ENCODE results near the gene AAK1. TPM values are rescaled to one million over a fixed set of nuclear protein-coding genes. Genes with fewer than 3 reads are reported as not detected.

Gene AAK1
- total RNA-seq, 1 donor from 2014 or later = 108 TPM

- no peaks in the 10 kb centered on the region for H3K27me3 Mint-ChIP-seq (ENCODE audit: low read depth, unreplicated experiment)
- no peak for DNase-seq (ENCODE audit: low read depth)
- H4K20me1 ChIP-seq (ENCODE audit: insufficient read depth, low read length) = no peaks in the 10 kb centered on the region
- H3K27me3 ChIP-seq (ENCODE audit: insufficient read depth, low read length) = no peaks in the 10 kb centered on the region
- no peaks in the 10 kb centered on the region for H3K9me3 Mint-ChIP-seq (ENCODE audit: unreplicated experiment)
- H3K4me2 ChIP-seq (ENCODE audit: low read length) = no peak overlapping the region
- H3K79me2 ChIP-seq (ENCODE audit: insufficient read depth, low read length) = peaks cover 26% of the 10 kb centered on the region
- no peak overlapping the region for H3K9ac ChIP-seq (ENCODE audit: low read length)
- peaks cover 2% of the 10 kb centered on the region for H3K36me3 Mint-ChIP-seq (ENCODE audit: low read depth, unreplicated experiment)
- H3K27ac ChIP-seq (ENCODE audit: low read depth, low read length) = no peak overlapping the region
- H3K4me1 Mint-ChIP-seq (ENCODE audit: low read depth, unreplicated experiment) = peaks cover 20% of the 10 kb centered on the region
- peaks cover 8% of the 10 kb centered on the region for H3K4me1 ChIP-seq (ENCODE audit: insufficient read depth, low read length)
- FAIRE-seq = no peak
- H3K27ac Mint-ChIP-seq (ENCODE audit: unreplicated experiment) = no peak overlapping the region
- H3K4me3 ChIP-seq (ENCODE audit: insufficient read depth, low read depth, low read length) = no peak overlapping the region
- no peak overlapping the region for H3K4me3 Mint-ChIP-seq (ENCODE audit: unreplicated experiment)
- no peaks in the 10 kb centered on the region for H3K9me3 ChIP-seq (ENCODE audit: insufficient read depth, low read depth, low read length)
- TF ChIP-seq EZH2 (IDR thresholded peaks at IDR 0.05; ENCODE audit: insufficient read depth, low read length) (no peak), CTCF (IDR thresholded peaks at IDR 0.05; ENCODE audit: insufficient read depth, low read depth, low read length) (no peak)
- H2AFZ ChIP-seq (ENCODE audit: low read depth, low read length) = no peak overlapping the region
- H3K36me3 ChIP-seq (ENCODE audit: insufficient read depth, low read length) = peaks cover 4% of the 10 kb centered on the region
These were observed 208.8 kb downstream of the AAK1 start for GRCh38 chr2:69434753-69435152.

GRCh38 chr2:69429491-69430183 lies 213.9 kb downstream of the AAK1 start:
- Histone ChIP-seq H3K36me3 (ENCODE audit: insufficient read depth, low read length) (peaks cover 16% of the 10 kb centered on the region), H3K79me2 (ENCODE audit: insufficient read depth, low read length) (peaks cover 3% of the 10 kb centered on the region), H3K4me3 (ENCODE audit: insufficient read depth, low read depth, low read length) (no peak overlapping the region), H2AFZ (ENCODE audit: low read depth, low read length) (no peak overlapping the region), H4K20me1 (ENCODE audit: insufficient read depth, low read length) (no peaks in the 10 kb centered on the region), H3K9me3 (ENCODE audit: insufficient read depth, low read depth, low read length) (no peaks in the 10 kb centered on the region), H3K4me1 (ENCODE audit: insufficient read depth, low read length) (no peaks in the 10 kb centered on the region), H3K27ac (ENCODE audit: low read depth, low read length) (no peak overlapping the region), H3K27me3 (ENCODE audit: insufficient read depth, low read length) (no peaks in the 10 kb centered on the region), H3K9ac (ENCODE audit: low read length) (no peak overlapping the region), H3K4me2 (ENCODE audit: low read length) (no peak overlapping the region)
- TF ChIP-seq EZH2 (IDR thresholded peaks at IDR 0.05; ENCODE audit: insufficient read depth, low read length) (no peak), CTCF (IDR thresholded peaks at IDR 0.05; ENCODE audit: insufficient read depth, low read depth, low read length) (no peak)
- H3K4me3 Mint-ChIP-seq (ENCODE audit: unreplicated experiment) = no peak overlapping the region
- no peaks in the 10 kb centered on the region for H3K9me3 Mint-ChIP-seq (ENCODE audit: unreplicated experiment)
- FAIRE-seq (no peak), DNase-seq (ENCODE audit: low read depth) (no peak)
- peaks cover 2% of the 10 kb centered on the region for H3K36me3 Mint-ChIP-seq (ENCODE audit: low read depth, unreplicated experiment)
- H3K4me1 Mint-ChIP-seq (ENCODE audit: low read depth, unreplicated experiment) = peaks cover 3% of the 10 kb centered on the region
- no peak overlapping the region for H3K27ac Mint-ChIP-seq (ENCODE audit: unreplicated experiment)
- no peaks in the 10 kb centered on the region for H3K27me3 Mint-ChIP-seq (ENCODE audit: low read depth, unreplicated experiment)

- Mint-ChIP-seq H3K27ac (ENCODE audit: unreplicated experiment) (no peak overlapping the region), H3K4me1 (ENCODE audit: low read depth, unreplicated experiment) (peaks cover 3% of the 10 kb centered on the region), H3K9me3 (ENCODE audit: unreplicated experiment) (no peaks in the 10 kb centered on the region), H3K27me3 (ENCODE audit: low read depth, unreplicated experiment) (no peaks in the 10 kb centered on the region), H3K4me3 (ENCODE audit: unreplicated experiment) (no peak overlapping the region), H3K36me3 (ENCODE audit: low read depth, unreplicated experiment) (peaks cover 2% of the 10 kb centered on the region)
- H2AFZ ChIP-seq (ENCODE audit: low read depth, low read length) = no peak overlapping the region
- H3K36me3 ChIP-seq (ENCODE audit: insufficient read depth, low read length) = peaks cover 16% of the 10 kb centered on the region
- no peak for TF ChIP-seq EZH2 (IDR thresholded peaks at IDR 0.05; ENCODE audit: insufficient read depth, low read length)
- no peak for TF ChIP-seq CTCF (IDR thresholded peaks at IDR 0.05; ENCODE audit: insufficient read depth, low read depth, low read length)
- no peak overlapping the region for H3K4me2 ChIP-seq (ENCODE audit: low read length)
- no peaks in the 10 kb centered on the region for H3K9me3 ChIP-seq (ENCODE audit: insufficient read depth, low read depth, low read length)
- FAIRE-seq (no peak), DNase-seq (ENCODE audit: low read depth) (no peak)
- H3K4me1 ChIP-seq (ENCODE audit: insufficient read depth, low read length) = no peaks in the 10 kb centered on the region
- H3K4me3 ChIP-seq (ENCODE audit: insufficient read depth, low read depth, low read length) = no peak overlapping the region
- no peaks in the 10 kb centered on the region for H4K20me1 ChIP-seq (ENCODE audit: insufficient read depth, low read length)
- no peaks in the 10 kb centered on the region for H3K27me3 ChIP-seq (ENCODE audit: insufficient read depth, low read length)
- H3K9ac ChIP-seq (ENCODE audit: low read length) = no peak overlapping the region
- no peak overlapping the region for H3K27ac ChIP-seq (ENCODE audit: low read depth, low read length)
- H3K79me2 ChIP-seq (ENCODE audit: insufficient read depth, low read length) = no peaks in the 10 kb centered on the region
These were observed 214.6 kb downstream of the AAK1 start for GRCh38 chr2:69428981-69429380.

Measured in astrocyte (in vitro differentiated cells and primary cell).